A549 (cell line): ENCODE measurements around the gene ACSL4. TPM values are rescaled to one million over a fixed set of nuclear protein-coding genes. Genes with fewer than 3 reads are reported as not detected.

Experiments used
- ATAC-seq, 2 experiments: fragments of 200-7000 bp in 1 of 2; fragments of >200 bp in 1 of 2; cut with Nextera tagmentation in 1 of 2; cut with Tn5 transposase in 1 of 2; 3 replicates each; pipeline versions ENCODE4 v1.8.0 to v1.9.1; 2018 to 2020; ENCODE audit warnings: mild to moderate bottlenecking in 1 of 2, moderate library complexity in 1 of 2
- CTCF ChIA-PET: fragments of 300-600 bp; sonication (Branson Sonifier 250); formaldehyde crosslinking; extraction: SDS; loops from one replicate; lab custom pipeline; 2021; ENCODE audit warnings: antibody characterized with exemption, inconsistent platforms; lab: Yijun Ruan, JAX
- POLR2A ChIA-PET: fragments of 350-600 bp; formaldehyde crosslinking; extraction: SDS; loops from one replicate; lab custom pipeline; 2021; ENCODE audit warnings: antibody characterized with exemption, inconsistent platforms; lab: Yijun Ruan, JAX
- DNase-seq, 2 experiments: peaks; one replicate each; pipeline versions ENCODE4 v3.0.0 to v3.0.0-alpha.2; 2011 to 2016; ENCODE audit warnings: low read depth in 1 of 2, low spot score in 1 of 2
- FAIRE-seq: peaks from 2 replicates; lab custom pipeline; 2011; peaks lifted over from hg19 to GRCh38; lab: Jason Lieb, UNC
- H3K27ac ChIP-seq, 2 experiments: fragments of >200 bp; sonication (Bioruptor Twin); formaldehyde crosslinking; 3 replicates each; pipeline ENCODE4 v1.5.1; 2016 to 2017
- H3K4me1 ChIP-seq: fragments of >200 bp; sonication (Bioruptor Twin); formaldehyde crosslinking; 3 replicates; pipeline ENCODE4 v1.6.1; 2016
- H3K4me2 ChIP-seq: fragments of >200 bp; sonication (Bioruptor Twin); formaldehyde crosslinking; 3 replicates; pipeline ENCODE4 v1.6.1; 2016
- H3K4me3 ChIP-seq: fragments of >200 bp; sonication (Bioruptor Twin); formaldehyde crosslinking; 3 replicates; pipeline ENCODE4 v1.5.1; 2016
- H3K9me3 ChIP-seq: fragments of >200 bp; sonication (Bioruptor Twin); formaldehyde crosslinking; 3 replicates; pipeline ENCODE4 v1.6.1; 2016
- BCL3 ChIP-seq: fragments of >200 bp; sonication (Bioruptor Twin); formaldehyde crosslinking; IDR thresholded peaks from 3 replicates; pipeline ENCODE4 v1.6.1; 2016
- CBX2 ChIP-seq: fragments of 200-600 bp; sonication (generic); IDR thresholded peaks from 2 replicates; pipeline ENCODE4 v1.6.1; 2016; ENCODE audit warnings: low read depth, mild to moderate bottlenecking, borderline replicate concordance
- CEBPB ChIP-seq, 2 experiments: fragments of >200 bp in 1 of 2; sonication (Bioruptor Twin) in 1 of 2; formaldehyde crosslinking in 1 of 2; IDR thresholded peaks; 2 replicates each; pipeline ENCODE4 v1.6.1; 2012 to 2016
- CHD4 ChIP-seq: fragments of 200-600 bp; sonication (generic); IDR thresholded peaks from 2 replicates; pipeline ENCODE4 v1.6.1; 2016; ENCODE audit warnings: antibody characterized with exemption, mild to moderate bottlenecking, borderline replicate concordance
- EP300 ChIP-seq, 2 experiments: fragments of >200 bp; sonication (Bioruptor Twin); formaldehyde crosslinking; IDR thresholded peaks; 2 replicates in 1 of 2; 3 replicates in 1 of 2; pipeline ENCODE4 v1.6.1; 2016 to 2017
- ESRRA ChIP-seq: fragments of 150-350 bp; IDR thresholded peaks from 2 replicates; pipeline ENCODE4 v1.6.1; 2014; ENCODE audit warnings: mild to moderate bottlenecking, low read length, borderline replicate concordance
- FOSB ChIP-seq: fragments of 250-450 bp; sonication (Bioruptor Pico); IDR thresholded peaks from 2 replicates; pipeline ENCODE4 v1.5.0; 2020; ENCODE audit warnings: mild to moderate bottlenecking, moderate library complexity
- GATA3 ChIP-seq: IDR thresholded peaks from 2 replicates; pipeline ENCODE4 v1.6.1; 2012; ENCODE audit warnings: borderline replicate concordance
- HES2 ChIP-seq: fragments of >200 bp; sonication (Bioruptor Twin); formaldehyde crosslinking; IDR thresholded peaks from 2 replicates; pipeline ENCODE4 v1.6.1; 2016
- HMGXB4 ChIP-seq: fragments of 250-450 bp; sonication (Bioruptor Pico); IDR thresholded peaks from 2 replicates; pipeline ENCODE4 v1.5.0; 2021; ENCODE audit warnings: mild to moderate bottlenecking, moderate library complexity, borderline replicate concordance
- JUN ChIP-seq, 2 experiments: fragments of >200 bp; sonication (Bioruptor Twin); formaldehyde crosslinking; IDR thresholded peaks; 2 replicates in 1 of 2; 3 replicates in 1 of 2; pipeline ENCODE4 v1.6.1; 2016 to 2017
- JUNB ChIP-seq: fragments of >200 bp; sonication (Bioruptor Twin); formaldehyde crosslinking; IDR thresholded peaks from 2 replicates; pipeline ENCODE4 v1.6.1; 2016
- KDM1A ChIP-seq: fragments of 200-600 bp; sonication (generic); IDR thresholded peaks from 2 replicates; pipeline ENCODE4 v1.6.1; 2016; ENCODE audit warnings: low read depth, mild to moderate bottlenecking
- MAFK ChIP-seq: fragments of 450-650 bp; IDR thresholded peaks from 2 replicates; pipeline ENCODE4 v1.6.1; 2014; ENCODE audit not compliant: partially characterized antibody
- MAX ChIP-seq: IDR thresholded peaks from 2 replicates; pipeline ENCODE4 v1.6.1; 2012
- NFE2L2 ChIP-seq: fragments of 150-350 bp; conservative IDR thresholded peaks from 2 replicates; pipeline ENCODE4 v1.6.1; 2014; ENCODE audit warnings: low read length
- NR3C1 ChIP-seq: fragments of >200 bp; sonication (Bioruptor Twin); formaldehyde crosslinking; IDR thresholded peaks from 3 replicates; pipeline ENCODE4 v1.6.1; 2017
- PHF8 ChIP-seq: fragments of 200-600 bp; sonication (generic); IDR thresholded peaks from 2 replicates; pipeline ENCODE4 v1.6.1; 2016; ENCODE audit warnings: low read depth, mild to moderate bottlenecking, antibody characterized with exemption, moderate library complexity, borderline replicate concordance
- RARB ChIP-seq: fragments of 250-450 bp; sonication (Bioruptor Pico); IDR thresholded peaks from 2 replicates; pipeline ENCODE4 v1.8.0; 2021; ENCODE audit warnings: mild to moderate bottlenecking, moderate library complexity
- TFCP2L1 ChIP-seq: fragments of 250-450 bp; sonication (Bioruptor Pico); IDR thresholded peaks from 2 replicates; pipeline ENCODE4 v1.5.0; 2021; ENCODE audit warnings: mild to moderate bottlenecking
- TP53 ChIP-seq: fragments of 250-450 bp; sonication (Bioruptor Pico); IDR thresholded peaks from 2 replicates; pipeline ENCODE4 v1.5.0; 2021; ENCODE audit warnings: mild to moderate bottlenecking, moderate library complexity
- USF2 ChIP-seq: fragments of 450-650 bp; IDR thresholded peaks from 2 replicates; pipeline ENCODE4 v1.6.1; 2014; ENCODE audit warnings: antibody characterized with exemption
- ZNF302 ChIP-seq: fragments of 250-450 bp; sonication (Bioruptor Pico); IDR thresholded peaks from 2 replicates; pipeline ENCODE4 v1.9.0; 2021; ENCODE audit warnings: inconsistent platforms, mild to moderate bottlenecking, moderate library complexity
- WGBS: methylation state at CpG from one replicate; pipeline ENCODE4 v1.1.6; 2017; ENCODE audit errors: missing lambda C conversion rate; 5-methylcytosine and 5-hydroxymethylcytosine counted together
- polyA plus RNA-seq, 4 experiments: library from polyadenylated mRNA; depleted of rRNA in 3 of 4; stranded (reverse); fragments of >200 nt; fragmentation: RNase III in 1 of 4; extraction: RNeasy Plus Mini Kit Qiagen cat#74134 plus additional on column Dnase treatment in 1 of 4; gene quantifications; 2 replicates in 3 of 4; 3 replicates in 1 of 4; pipeline ENCODE4 v1.2.3, GENCODE V29; 2011 to 2017

Gene ACSL4
- polyA plus RNA-seq, 2 of the 4 experiments (the other 2 are of a cell fraction) = 31.6 to 36.8 TPM

- Histone ChIP-seq H3K9me3 (no peaks in the 10 kb centered on the region), H3K27ac (peak overlapping the region in 1 of 2 experiments; percentile 80; a peak in 3 of 6 replicates), H3K4me2 (no peak overlapping the region), H3K4me3 (no peak overlapping the region), H3K4me1 (peaks cover 33% of the 10 kb centered on the region)
- POLR2A ChIA-PET = no interaction called here
- 90% methylated on average over 2 of the region's 2 CpGs for WGBS
- no peak for ATAC-seq
- FAIRE-seq = no peak
- DNase-seq = no peak
- CTCF ChIA-PET = interaction anchor here (2.0 to 9.1 kb wide), 3 partner anchors 8 to 181 kb away, joined by 7 to 147 read pairs (median 57); no protein-coding TSS in a partner anchor
- TF ChIP-seq ZNF302 (CRISPR knock-in tag) = no peak
- no peak for TF ChIP-seq MAX
- no peak for TF ChIP-seq FOSB
- no peak for TF ChIP-seq USF2
- no peak for TF ChIP-seq JUNB
Observed at GRCh38 chrX:109710181-109710580, 22.9 kb downstream of the ACSL4 start.

GRCh38 chrX:109709129-109709631 lies 23.9 kb downstream of the ACSL4 start:
- Histone ChIP-seq H3K4me1 (peaks cover 23% of the 10 kb centered on the region), H3K27ac (peak overlapping the region; percentile 17 to 80; a peak in 4 of 6 replicates)
- POLR2A ChIA-PET = no interaction called here

GRCh38 chrX:109707720-109708119 lies 25.3 kb downstream of the ACSL4 start:
- ATAC-seq (no peak), DNase-seq (no peak), FAIRE-seq (no peak)
- peak overlapping the region in 1 of 2 experiments; percentile 32; a peak in 1 of 6 replicates for H3K27ac ChIP-seq
- H3K9me3 ChIP-seq = no peaks in the 10 kb centered on the region
- ChIA-PET POLR2A (no interaction called here), CTCF (interaction anchor here (1.1 to 2.5 kb wide), 3 partner anchors 13 to 183 kb away, joined by 3 to 9 read pairs (median 3); no protein-coding TSS in a partner anchor)
- no peak overlapping the region for H3K4me3 ChIP-seq
- 85% methylated on average over 4 of the region's 4 CpGs for WGBS
- TF ChIP-seq CBX2 (no peak), HES2 (no peak), CEBPB (IDR thresholded peaks at IDR 0.05) (no peak), JUN (IDR thresholded peaks at IDR 0.05) (no peak), KDM1A (no peak), TP53 (CRISPR knock-in tag) (no peak), CHD4 (no peak), HMGXB4 (CRISPR knock-in tag) (no peak), GATA3 (no peak), NFE2L2 (no peak), BCL3 (no peak), NR3C1 (no peak), FOSB (no peak), MAFK (no peak), JUNB (no peak), RARB (CRISPR knock-in tag) (no peak), TFCP2L1 (CRISPR knock-in tag) (no peak), ESRRA (no peak)
- H3K4me1 ChIP-seq = peaks cover 11% of the 10 kb centered on the region
- no peak overlapping the region for H3K4me2 ChIP-seq

More at GRCh38 chrX:109709129-109709631, 23.9 kb downstream of the ACSL4 start:
- CTCF ChIA-PET = interaction anchor here (0.8 to 9.1 kb wide), 6 partner anchors 9 to 182 kb away, joined by 3 to 147 read pairs (median 5); no protein-coding TSS in a partner anchor
- FAIRE-seq (no peak), DNase-seq (peak in 1 of 2 experiments; percentile 7), ATAC-seq (no peak)
- TF ChIP-seq JUN (IDR thresholded peaks at IDR 0.05) (0 out of 5 replicates have a peak, but pooled peaks of 1 of the 2 experiments have one; percentile 14), EP300 (IDR thresholded peaks at IDR 0.05) (peak in 1 of 2 experiments; percentile 34; a peak in 1 of 5 replicates), PHF8 (no peak)
- TF ChIP-seq, all 56 proteins: peak for 2
- no peaks in the 10 kb centered on the region for H3K9me3 ChIP-seq
- peak overlapping the region; percentile 44; the same call in 2 of the 3 replicates for H3K4me2 ChIP-seq
- no peak overlapping the region for H3K4me3 ChIP-seq
- WGBS = 61% methylated on average over 3 of the region's 3 CpGs
